Body of pancreas (tissue), 4 donors: ENCODE data around the gene AP3M1.

ENCODE experiments used
- CTCF ChIP-seq, 7 experiments: fragments of 450-650 bp in 4 of 7; fragments of 200-600 bp in 3 of 7; sonication (generic) in 3 of 7; IDR thresholded peaks; one replicate each; pipeline ENCODE4 v1.5.1; 2016 to 2019; ENCODE audit warnings: antibody characterized with exemption in 7 of 7
- POLR2A ChIP-seq, 3 donors: fragments of 450-650 bp; IDR thresholded peaks; one replicate each; pipeline ENCODE4 v1.6.1; 2016; ENCODE audit warnings: antibody characterized with exemption in 3 of 3, mild to moderate bottlenecking in 2 of 3

DNA sequence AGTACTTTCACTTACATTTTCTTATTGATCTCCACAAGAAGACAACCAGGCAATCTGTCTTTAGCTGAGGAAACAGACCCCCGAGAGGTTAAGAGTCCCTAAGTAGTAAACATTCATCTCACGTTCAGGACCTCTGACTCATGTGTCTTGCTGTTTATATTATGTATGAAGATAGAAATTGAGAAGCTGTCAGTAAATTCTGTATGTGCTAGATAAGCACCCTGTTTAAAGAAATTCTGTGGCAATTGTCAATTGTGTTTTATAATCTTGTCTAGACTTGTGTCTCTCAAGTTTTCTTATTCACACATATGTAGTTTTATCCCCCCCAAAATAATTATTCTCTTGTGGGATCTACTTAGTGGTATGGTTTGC, 14.9 kb upstream of the AP3M1 start:
- TF ChIP-seq CTCF (IDR thresholded peaks at IDR 0.05) (no peak), POLR2A (IDR thresholded peaks at IDR 0.05) (no peak)
